ENCODE measurements around the gene PIP4K2C.

The PIP4K2C gene

GRCh38 chr12:57580466-57580795 is 10.6 kb upstream of the PIP4K2C start:
- Mint-ChIP-seq H3K36me3 (ENCODE audit: low read depth) (no peaks in the 10 kb centered on the region), H3K4me3 (no peak overlapping the region), H3K27ac (no peak overlapping the region), H3K27me3 (ENCODE audit: low read depth) (peaks cover 34% of the 10 kb centered on the region), H3K4me1 (no peaks in the 10 kb centered on the region), H3K9me3 (no peaks in the 10 kb centered on the region)
- no peak for TF ChIP-seq CTCF (IDR thresholded peaks at IDR 0.05; ENCODE audit: unreplicated experiment in 3 of 3)

GRCh38 chr12:57581802-57582201 is 9.2 kb upstream of the PIP4K2C start:
- H3K4me3 Mint-ChIP-seq, result no peak overlapping the region
- no peaks in the 10 kb centered on the region for H3K36me3 Mint-ChIP-seq (ENCODE audit: low read depth)
- H3K27ac Mint-ChIP-seq, result no peak overlapping the region
- H3K9me3 Mint-ChIP-seq, result no peaks in the 10 kb centered on the region
- peaks cover 25% of the 10 kb centered on the region for H3K27me3 Mint-ChIP-seq (ENCODE audit: low read depth)
- H3K4me1 Mint-ChIP-seq, result no peaks in the 10 kb centered on the region
- no peak for TF ChIP-seq CTCF (IDR thresholded peaks at IDR 0.05; ENCODE audit: unreplicated experiment in 3 of 3)

GRCh38 chr12:57582440-57582839 is 8.6 kb upstream of the PIP4K2C start:
- Mint-ChIP-seq H3K4me3 (no peak overlapping the region), H3K36me3 (ENCODE audit: low read depth) (no peaks in the 10 kb centered on the region), H3K4me1 (no peaks in the 10 kb centered on the region), H3K27ac (no peak overlapping the region), H3K27me3 (ENCODE audit: low read depth) (peaks cover 23% of the 10 kb centered on the region), H3K9me3 (no peaks in the 10 kb centered on the region)
- TF ChIP-seq CTCF (IDR thresholded peaks at IDR 0.05; ENCODE audit: unreplicated experiment in 3 of 3), result no peak

GRCh38 chr12:57583008-57583831 is 7.8 kb upstream of the PIP4K2C start:
- Mint-ChIP-seq H3K27ac (no peak overlapping the region), H3K4me1 (no peaks in the 10 kb centered on the region), H3K9me3 (no peaks in the 10 kb centered on the region), H3K36me3 (ENCODE audit: low read depth) (no peaks in the 10 kb centered on the region), H3K4me3 (no peak overlapping the region), H3K27me3 (ENCODE audit: low read depth) (peaks cover 23% of the 10 kb centered on the region)
- peak; percentile 93 to 98 (median 96) for TF ChIP-seq CTCF (IDR thresholded peaks at IDR 0.05; ENCODE audit: unreplicated experiment in 3 of 3)

GRCh38 chr12:57584050-57584449 is 6.9 kb upstream of the PIP4K2C start:
- Mint-ChIP-seq H3K27me3 (ENCODE audit: low read depth) (peaks cover 19% of the 10 kb centered on the region), H3K36me3 (ENCODE audit: low read depth) (no peaks in the 10 kb centered on the region), H3K4me3 (no peak overlapping the region), H3K9me3 (no peaks in the 10 kb centered on the region), H3K4me1 (no peaks in the 10 kb centered on the region), H3K27ac (no peak overlapping the region)
- TF ChIP-seq CTCF (IDR thresholded peaks at IDR 0.05; ENCODE audit: unreplicated experiment in 3 of 3), result no peak

GRCh38 chr12:57584690-57585089 is 6.3 kb upstream of the PIP4K2C start:
- Mint-ChIP-seq H3K27me3 (ENCODE audit: low read depth) (peaks cover 15% of the 10 kb centered on the region), H3K27ac (no peak overlapping the region), H3K9me3 (no peaks in the 10 kb centered on the region), H3K4me1 (no peaks in the 10 kb centered on the region), H3K36me3 (ENCODE audit: low read depth) (no peaks in the 10 kb centered on the region), H3K4me3 (no peak overlapping the region)
- TF ChIP-seq CTCF (IDR thresholded peaks at IDR 0.05; ENCODE audit: unreplicated experiment in 3 of 3), result no peak

Data from nephron (organoid).